Measurements from ENCODE around the gene NPPC. TPM values are rescaled to one million over a fixed set of nuclear protein-coding genes. Genes with fewer than 3 reads are reported as not detected.

Gene NPPC
- total and polyA plus RNA-seq, 2 of the 8 experiments (the other 6 are each of a cell fraction or from before 2014, with no cell fraction given) = 1.3 to 4.7 TPM

DNA sequence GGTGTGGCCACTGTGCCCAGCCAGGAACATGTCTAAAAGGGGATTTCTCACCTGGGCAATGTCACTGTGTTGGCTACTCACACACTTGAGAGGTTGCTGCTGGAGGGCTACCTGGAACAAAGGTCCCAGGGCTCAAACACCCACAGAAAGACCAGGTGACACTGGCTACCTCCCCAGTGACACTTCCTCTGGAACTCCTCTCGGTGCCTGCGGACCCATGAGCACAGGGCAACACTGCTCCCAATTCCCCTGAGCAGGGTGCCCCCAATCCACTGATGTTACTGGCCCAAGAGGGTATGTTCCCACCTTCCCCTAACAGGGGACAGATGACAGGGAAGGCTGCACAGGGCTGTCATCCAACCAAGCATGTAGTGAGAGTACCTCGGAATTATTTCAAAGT lies 5.8 kb downstream of the NPPC start:
- H3K36me3 ChIP-seq (ENCODE audit: control insufficient read depth in 2 of 4, insufficient read depth in 4 of 4, low read length in 3 of 4) = no peaks in the 10 kb centered on the region
- no peaks in the 10 kb centered on the region for H3K79me2 ChIP-seq (ENCODE audit: control insufficient read depth in 1 of 2, insufficient read depth in 2 of 2, low read length in 2 of 2)
- no peak overlapping the region for H4K8ac ChIP-seq (ENCODE audit: extremely low read depth, insufficient read depth, low read length)
- no peaks in the 10 kb centered on the region for H3K79me1 ChIP-seq (ENCODE audit: low read depth, low read length)
- peaks cover 1 to 16% (median 12%) of the 10 kb centered on the region in 4 experiments; a peak in 6 of 7 replicates for H3K27me3 ChIP-seq (replicated peaks in 1 of 4; ENCODE audit: control insufficient read depth in 3 of 4, extremely low read depth in 1 of 4, insufficient read depth in 3 of 4, low read length in 3 of 4)
- FAIRE-seq (no peak), DNase-seq (ENCODE audit: low read depth in 1 of 2, low spot score in 2 of 2) (no peak)
- H2BK20ac ChIP-seq (ENCODE audit: low read length) = no peak overlapping the region
- 89% methylated on average over 3 of the region's 3 CpGs; no CpG with 5 or more reads in 1 of the 2 experiments for WGBS, 2 experiments (ENCODE audit: extremely low coverage in 1 of 2, insufficient coverage in 1 of 2, insufficient read length in 1 of 2, insufficient replicate concordance in 2 of 2, low coverage in 1 of 2, low lambda C conversion rate in 2 of 2, missing lambda C conversion rate in 1 of 2)
- TF ChIP-seq CHD2 (IDR thresholded peaks at IDR 0.05; ENCODE audit: low read length) = no peak
- TF ChIP-seq POU5F1 (IDR thresholded peaks at IDR 0.05; ENCODE audit: low read depth, low read length) = no peak
- no peak for TF ChIP-seq TCF12 (IDR thresholded peaks at IDR 0.05; ENCODE audit: low read depth, low read length)
- TF ChIP-seq HDAC6 (IDR thresholded peaks at IDR 0.05; ENCODE audit: low read depth, low read length) = no peak
- TF ChIP-seq, protein P1, sequence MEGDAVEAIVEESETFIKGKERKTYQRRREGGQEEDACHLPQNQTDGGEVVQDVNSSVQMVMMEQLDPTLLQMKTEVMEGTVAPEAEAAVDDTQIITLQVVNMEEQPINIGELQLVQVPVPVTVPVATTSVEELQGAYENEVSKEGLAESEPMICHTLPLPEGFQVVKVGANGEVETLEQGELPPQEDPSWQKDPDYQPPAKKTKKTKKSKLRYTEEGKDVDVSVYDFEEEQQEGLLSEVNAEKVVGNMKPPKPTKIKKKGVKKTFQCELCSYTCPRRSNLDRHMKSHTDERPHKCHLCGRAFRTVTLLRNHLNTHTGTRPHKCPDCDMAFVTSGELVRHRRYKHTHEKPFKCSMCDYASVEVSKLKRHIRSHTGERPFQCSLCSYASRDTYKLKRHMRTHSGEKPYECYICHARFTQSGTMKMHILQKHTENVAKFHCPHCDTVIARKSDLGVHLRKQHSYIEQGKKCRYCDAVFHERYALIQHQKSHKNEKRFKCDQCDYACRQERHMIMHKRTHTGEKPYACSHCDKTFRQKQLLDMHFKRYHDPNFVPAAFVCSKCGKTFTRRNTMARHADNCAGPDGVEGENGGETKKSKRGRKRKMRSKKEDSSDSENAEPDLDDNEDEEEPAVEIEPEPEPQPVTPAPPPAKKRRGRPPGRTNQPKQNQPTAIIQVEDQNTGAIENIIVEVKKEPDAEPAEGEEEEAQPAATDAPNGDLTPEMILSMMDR (IDR thresholded peaks at IDR 0.05; ENCODE audit: control extremely low read depth in 1 of 3, insufficient read depth in 1 of 3, low read depth in 1 of 3, low read length in 3 of 3) = no peak
- no peak for TF ChIP-seq SIRT6 (IDR thresholded peaks at IDR 0.05; ENCODE audit: low read length)
- TF ChIP-seq CHD1 (IDR thresholded peaks at IDR 0.05; ENCODE audit: low read depth, low read length) = no peak
- no peak for TF ChIP-seq CREB1 (IDR thresholded peaks at IDR 0.05)
- TF ChIP-seq TEAD4 (IDR thresholded peaks at IDR 0.05; ENCODE audit: low read depth, low read length) = no peak
- TF ChIP-seq SP1 (IDR thresholded peaks at IDR 0.05; ENCODE audit: low read depth, low read length) = no peak
- TF ChIP-seq, protein P2, sequence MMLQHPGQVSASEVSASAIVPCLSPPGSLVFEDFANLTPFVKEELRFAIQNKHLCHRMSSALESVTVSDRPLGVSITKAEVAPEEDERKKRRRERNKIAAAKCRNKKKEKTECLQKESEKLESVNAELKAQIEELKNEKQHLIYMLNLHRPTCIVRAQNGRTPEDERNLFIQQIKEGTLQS (IDR thresholded peaks at IDR 0.05; ENCODE audit: insufficient read depth, low read depth, low read length) = no peak
- TF ChIP-seq EZH2 (IDR thresholded peaks at IDR 0.05; ENCODE audit: low read depth, low read length, severe bottlenecking) = no peak
- H4K20me1 ChIP-seq (replicated peaks in 1 of 2; ENCODE audit: control insufficient read depth in 1 of 2, insufficient read depth in 2 of 2, low read length in 2 of 2) = peaks cover 0 to 2% of the 10 kb centered on the region in 2 experiments
- H2BK5ac ChIP-seq (ENCODE audit: low read depth, low read length) = no peak overlapping the region
- H2BK12ac ChIP-seq (ENCODE audit: low read depth, low read length) = no peak overlapping the region
- no peak overlapping the region; the same call in 1 of the 2 replicates for H3K27ac ChIP-seq (ENCODE audit: low read depth, low read length)
- H3K4me3 ChIP-seq (ENCODE audit: extremely low read depth in 1 of 4, insufficient read depth in 2 of 4, low read depth in 3 of 4, low read length in 4 of 4) = no peak overlapping the region
- H4K5ac ChIP-seq (ENCODE audit: insufficient read length, low read depth, low read length) = no peak overlapping the region
- no peak overlapping the region for H3K4me2 ChIP-seq (ENCODE audit: insufficient read depth in 1 of 2, low read depth in 2 of 2, low read length in 2 of 2)
- no peak overlapping the region for H3K4ac ChIP-seq (replicated peaks; ENCODE audit: insufficient read length, low read depth, low read length)
- no peak overlapping the region for H3K14ac ChIP-seq (ENCODE audit: insufficient read length)
- peaks cover 2 to 10% (median 3%) of the 10 kb centered on the region in 4 experiments; a peak in 5 of 7 replicates for H3K4me1 ChIP-seq (replicated peaks in 1 of 4; ENCODE audit: control insufficient read depth in 3 of 4, insufficient read depth in 4 of 4, low read length in 3 of 4)
- H2AK5ac ChIP-seq (ENCODE audit: low read depth, low read length) = no peak overlapping the region
- CTCF ChIA-PET (ENCODE audit: partially characterized antibody) = interaction anchor here (0.9 to 17.2 kb wide), 6 partner anchors 8 to 405 kb away, joined by 3 to 220 read pairs (median 14); no protein-coding TSS in a partner anchor
- no peak overlapping the region for H3K23ac ChIP-seq (ENCODE audit: insufficient read length)
- H2AFZ ChIP-seq (ENCODE audit: low read length) = no peak overlapping the region
- no peak overlapping the region for H3K9ac ChIP-seq (replicated peaks in 1 of 4; ENCODE audit: extremely low read depth in 1 of 4, low read depth in 3 of 4, low read length in 3 of 4)
- H2BK120ac ChIP-seq (replicated peaks; ENCODE audit: low read depth, low read length) = no peak overlapping the region
- H3K23me2 ChIP-seq (ENCODE audit: low read depth, low read length) = peaks cover 5% of the 10 kb centered on the region
- no peaks in the 10 kb centered on the region for H3K9me3 ChIP-seq (ENCODE audit: insufficient read depth in 2 of 2, low read depth in 1 of 2, low read length in 1 of 2)
- no peak overlapping the region for H3K18ac ChIP-seq (ENCODE audit: extremely low read depth, low read length)
- POLR2A ChIA-PET (ENCODE audit: partially characterized antibody) = no interaction called here
- H2BK15ac ChIP-seq (ENCODE audit: low read length) = no peak overlapping the region
- no peak overlapping the region for H4K91ac ChIP-seq (replicated peaks; ENCODE audit: insufficient read length, low read length)
- no peak overlapping the region for H3K56ac ChIP-seq (replicated peaks; ENCODE audit: insufficient read length, low read depth, low read length)

Measured in H1 (cell line).